GOT3 (cell line): Measurements from ENCODE around the gene COMT.

Source experiments
- DNase-seq: peaks from one replicate; lab custom pipeline; 2025; ENCODE audit warnings: mixed read lengths; lab: John Stamatoyannopoulos, UW

COMT gene

GRCh38 chr22:20011123-20011992 lies 69.8 kb downstream of the COMT start:
- DNase-seq = no peak

- no peak for DNase-seq
Observed at GRCh38 chr22:20011993-20012740, 70.6 kb downstream of the COMT start.

GRCh38 chr22:20012741-20013331 lies 71.3 kb downstream of the COMT start:
- DNase-seq = no peak

GRCh38 chr22:20013382-20013871 lies 71.9 kb downstream of the COMT start:
- no peak for DNase-seq

GRCh38 chr22:20014526-20015186 lies 73.1 kb downstream of the COMT start:
- DNase-seq = no peak

GRCh38 chr22:20015187-20015625 lies 73.6 kb downstream of the COMT start:
- DNase-seq = no peak

GRCh38 chr22:20015971-20016733 lies 74.6 kb downstream of the COMT start:
- DNase-seq = no peak

- DNase-seq = peak; percentile 36
Observed at GRCh38 chr22:20016734-20017621, 75.4 kb downstream of the COMT start, which contains the start of gene ARVCF. TSS of gene ARVCF (minus strand) at chr22:20016823. CDS start at chr22:19990794, 26,029 bp downstream.

- DNase-seq = no peak
Observed at GRCh38 chr22:20017622-20017958, 76.0 kb downstream of the COMT start.

GRCh38 chr22:20018001-20018400 lies 76.4 kb downstream of the COMT start:
- no peak for DNase-seq
